ENCODE measurements around the gene PSMC5.
"Not testable (repeated sequence)": the region's sequence is repeated elsewhere in the genome, so short reads cannot be mapped to it uniquely, and the experiment has no call there.

- TF ChIP-seq, protein P1, sequence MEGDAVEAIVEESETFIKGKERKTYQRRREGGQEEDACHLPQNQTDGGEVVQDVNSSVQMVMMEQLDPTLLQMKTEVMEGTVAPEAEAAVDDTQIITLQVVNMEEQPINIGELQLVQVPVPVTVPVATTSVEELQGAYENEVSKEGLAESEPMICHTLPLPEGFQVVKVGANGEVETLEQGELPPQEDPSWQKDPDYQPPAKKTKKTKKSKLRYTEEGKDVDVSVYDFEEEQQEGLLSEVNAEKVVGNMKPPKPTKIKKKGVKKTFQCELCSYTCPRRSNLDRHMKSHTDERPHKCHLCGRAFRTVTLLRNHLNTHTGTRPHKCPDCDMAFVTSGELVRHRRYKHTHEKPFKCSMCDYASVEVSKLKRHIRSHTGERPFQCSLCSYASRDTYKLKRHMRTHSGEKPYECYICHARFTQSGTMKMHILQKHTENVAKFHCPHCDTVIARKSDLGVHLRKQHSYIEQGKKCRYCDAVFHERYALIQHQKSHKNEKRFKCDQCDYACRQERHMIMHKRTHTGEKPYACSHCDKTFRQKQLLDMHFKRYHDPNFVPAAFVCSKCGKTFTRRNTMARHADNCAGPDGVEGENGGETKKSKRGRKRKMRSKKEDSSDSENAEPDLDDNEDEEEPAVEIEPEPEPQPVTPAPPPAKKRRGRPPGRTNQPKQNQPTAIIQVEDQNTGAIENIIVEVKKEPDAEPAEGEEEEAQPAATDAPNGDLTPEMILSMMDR (IDR thresholded peaks at IDR 0.05): not testable (repeated sequence)
- TF ChIP-seq CREB1 (CRISPR knock-in tag; IDR thresholded peaks at IDR 0.05); TCF7 (CRISPR knock-in tag; IDR thresholded peaks at IDR 0.05; ENCODE audit: low read depth): not testable (repeated sequence)
Observed at GRCh38 chr17:63866625-63867024, 39.4 kb downstream of the PSMC5 start.

Data from WTC11 (cell line).